Stimulated activated CD4-positive, alpha-beta T cell treated with anti-CD3 and anti-CD28 coated beads, Interleukin-12 subunit alpha, Interleukin-12 subunit beta, amount 100 ng/mL, for 4 hours (primary cell): ENCODE measurements around the gene MOCS1.

Experiments
- DNase-seq: peaks from one replicate; pipeline ENCODE4 v3.0.0-alpha.2; 2020

Gene MOCS1

DNA sequence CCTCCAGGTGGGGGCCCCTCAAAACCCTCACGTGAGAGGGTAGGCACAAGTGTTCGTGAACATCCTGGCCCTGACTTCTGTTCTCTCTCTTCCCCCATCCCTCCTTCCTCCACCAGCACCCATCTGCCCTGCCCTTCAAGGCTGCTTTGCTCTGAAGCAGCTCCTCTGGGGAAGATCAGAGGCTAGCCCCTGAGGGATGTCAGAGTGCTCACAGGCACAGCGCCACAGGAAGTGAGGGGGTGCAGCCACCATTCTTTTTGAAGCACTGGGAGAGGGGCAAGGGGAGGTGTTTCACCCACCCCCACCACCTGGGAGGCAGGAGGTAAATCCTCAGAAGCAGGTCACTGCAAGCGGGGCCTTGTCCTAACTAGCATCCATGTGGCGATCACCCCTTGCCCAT lies 11.4 kb downstream of the MOCS1 start:
- no peak for DNase-seq

GRCh38 chr6:39920157-39920556 lies 14.1 kb downstream of the MOCS1 start:
- no peak for DNase-seq

DNA sequence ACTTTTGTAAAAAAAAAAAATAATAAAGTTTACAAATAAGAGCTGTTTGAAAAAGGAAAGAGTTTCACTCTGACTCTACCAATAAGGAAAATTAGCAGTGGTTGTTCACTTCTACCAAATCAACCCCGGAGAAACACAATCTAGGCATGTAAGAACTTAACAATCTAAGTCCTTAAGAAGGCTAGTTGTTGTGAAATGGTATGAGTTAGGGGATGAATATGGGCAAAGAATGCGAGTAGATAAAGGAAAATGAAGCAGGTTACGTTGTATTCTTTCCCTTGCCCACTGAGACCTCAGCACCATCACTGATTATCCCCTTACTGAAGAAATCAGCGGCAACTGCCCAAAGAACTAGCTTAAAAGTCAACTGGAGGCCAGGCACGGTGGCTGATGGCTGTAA lies 15.4 kb downstream of the MOCS1 start:
- no peak for DNase-seq

DNA sequence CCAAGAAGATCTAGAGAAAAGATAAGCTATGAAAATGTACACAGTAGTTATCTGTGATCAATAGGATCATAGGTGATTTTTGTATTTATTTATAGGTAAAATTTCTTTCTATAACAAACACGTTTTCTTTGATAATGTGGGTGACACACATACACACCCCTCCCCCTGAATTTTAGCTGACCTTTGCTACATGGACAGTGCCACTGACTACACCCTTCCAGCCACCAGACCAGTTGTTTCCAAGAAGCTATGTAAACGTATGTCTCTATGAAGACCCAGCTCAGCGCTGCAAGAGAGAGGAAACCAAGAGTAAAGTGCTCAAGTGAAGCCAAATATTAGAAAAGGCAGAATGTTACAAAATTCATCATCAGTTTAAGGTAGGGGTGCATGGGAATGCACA lies 16.3 kb downstream of the MOCS1 start:
- DNase-seq: no peak

GRCh38 chr6:39917329-39917728 lies 16.9 kb downstream of the MOCS1 start:
- DNase-seq: no peak

DNA sequence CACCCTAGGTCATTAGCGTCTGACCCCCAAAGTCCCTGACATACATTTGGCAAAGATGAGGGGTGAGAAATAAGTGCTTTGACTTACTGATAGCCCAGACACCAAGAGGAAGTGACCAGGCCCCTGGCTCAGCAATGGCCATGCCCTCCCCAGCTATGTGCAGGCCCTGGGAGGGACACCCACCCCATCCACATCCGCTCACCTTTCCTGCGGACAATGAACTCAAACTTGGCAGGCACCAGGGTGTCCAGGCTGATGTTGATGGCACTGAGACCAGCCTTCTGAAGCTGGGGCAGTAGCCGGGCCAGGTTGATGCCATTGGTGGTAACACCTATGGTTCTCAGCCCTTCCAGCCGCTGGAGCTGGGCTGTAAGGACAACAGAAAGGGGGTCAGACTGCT lies 18.4 kb downstream of the MOCS1 start:
- no peak for DNase-seq

DNA sequence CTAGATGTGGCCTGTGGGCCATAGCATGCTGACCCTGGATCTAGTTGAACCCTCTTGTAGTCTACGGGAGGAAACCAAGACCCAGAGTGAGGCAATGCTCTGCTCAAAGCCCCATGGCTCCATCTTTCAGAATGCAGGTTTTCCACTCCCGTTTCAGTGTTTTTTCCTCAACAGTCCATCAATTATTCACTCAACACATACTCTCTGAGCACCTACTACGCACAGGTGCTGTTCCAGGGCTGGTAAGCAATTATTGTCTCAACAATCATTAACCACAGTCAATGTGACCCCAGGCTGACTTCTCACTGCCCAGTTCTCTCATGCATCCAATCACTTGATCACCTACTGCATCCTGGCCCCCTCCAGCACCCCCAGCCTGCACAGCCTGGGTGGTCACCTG lies 20.0 kb downstream of the MOCS1 start:
- no peak for DNase-seq

DNA sequence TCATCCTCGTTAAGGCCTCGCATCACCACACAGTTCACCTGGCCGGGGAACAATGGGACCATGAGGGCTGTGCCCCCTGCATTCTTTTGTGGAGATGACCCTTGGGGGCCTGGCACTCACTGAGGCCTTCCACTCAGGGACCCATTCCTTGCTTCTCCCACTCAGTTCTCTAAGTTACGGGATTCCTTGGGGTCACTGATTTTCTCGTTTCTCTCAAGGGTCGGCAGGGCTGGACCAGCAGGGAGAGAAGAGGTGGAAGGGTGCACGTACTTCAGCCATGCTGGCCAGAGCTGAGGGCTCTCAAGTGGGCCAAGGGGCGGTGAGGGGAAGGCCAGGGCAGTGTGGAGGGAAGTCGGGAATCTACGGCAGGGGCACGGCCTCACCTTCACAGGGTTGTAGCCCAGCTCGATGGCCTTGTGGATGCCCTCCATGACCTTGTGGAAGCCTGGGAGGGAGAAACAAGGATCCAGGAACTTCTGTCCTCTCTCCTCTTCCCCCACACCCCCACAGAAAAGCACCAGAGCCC lies 20.8 kb downstream of the MOCS1 start:
- no peak for DNase-seq

GRCh38 chr6:39912446-39912845 lies 21.8 kb downstream of the MOCS1 start:
- DNase-seq: no peak

DNA sequence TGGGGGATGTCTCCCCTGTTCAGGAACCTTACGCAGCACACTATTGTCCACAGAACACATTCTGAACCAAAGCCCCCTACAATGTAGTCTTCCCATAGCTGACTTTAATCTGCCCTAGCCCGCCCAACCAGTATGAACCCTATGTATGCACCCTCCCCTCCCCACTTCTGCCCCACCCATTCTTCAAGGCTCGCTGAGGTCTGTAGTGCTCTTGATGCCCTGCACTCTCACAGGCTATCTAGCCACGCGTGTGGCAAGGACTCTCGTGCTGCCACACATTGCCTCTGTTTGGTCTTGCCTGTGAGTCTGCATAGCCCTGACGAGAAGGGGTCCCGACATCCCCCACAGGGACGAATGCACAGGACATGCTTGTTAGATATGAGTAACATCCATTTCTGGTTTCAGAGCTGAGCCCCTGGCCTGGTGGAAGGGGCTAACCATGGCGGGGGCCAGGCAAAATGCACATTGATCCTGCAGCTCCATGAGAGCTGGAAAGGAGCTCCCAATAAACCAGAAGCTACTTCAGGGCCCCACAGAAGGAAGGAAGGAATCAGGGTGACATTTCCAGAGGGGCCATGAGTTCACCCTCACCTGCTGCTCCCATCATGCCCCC lies 22.6 kb downstream of the MOCS1 start:
- no peak for DNase-seq

DNA sequence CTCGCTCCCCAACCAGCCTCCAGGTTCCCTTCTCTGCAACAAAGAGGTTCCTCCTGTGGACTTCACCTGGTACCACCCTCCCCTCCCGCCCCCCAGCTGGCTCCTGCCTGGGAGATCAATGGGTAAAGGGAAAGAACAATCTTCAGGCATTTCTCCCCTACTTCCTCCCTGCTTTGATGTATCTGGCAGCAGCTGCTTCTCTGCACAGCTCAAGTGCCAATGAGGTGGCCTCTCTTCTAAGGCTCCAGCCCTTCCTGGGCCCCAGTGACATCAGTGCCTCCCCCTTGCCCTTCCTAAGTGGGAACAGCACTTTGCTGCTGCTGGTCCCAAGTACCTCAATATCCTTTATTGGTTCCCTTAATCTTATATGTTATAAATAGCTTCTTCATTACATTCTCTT lies 23.5 kb downstream of the MOCS1 start:
- DNase-seq: no peak

DNA sequence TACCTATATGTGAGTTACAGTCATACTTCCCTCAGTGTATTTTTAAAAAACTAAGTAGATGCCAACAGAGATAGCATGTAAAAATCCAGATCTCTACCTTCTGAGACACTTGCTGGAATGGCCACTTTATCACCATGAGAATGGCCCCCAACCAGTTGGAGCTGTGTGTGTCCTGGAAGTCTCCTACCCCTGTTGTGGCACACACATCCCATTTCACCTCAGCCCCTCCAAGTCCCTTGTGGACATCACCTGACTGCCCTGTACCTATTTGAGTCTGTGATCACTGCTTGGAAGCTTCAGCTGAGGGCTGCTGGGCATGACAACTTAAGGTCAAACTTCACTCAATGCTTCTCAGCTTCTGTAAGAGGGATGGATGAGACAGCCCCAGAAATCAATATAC lies 24.1 kb downstream of the MOCS1 start:
- no peak for DNase-seq

- DNase-seq: no peak
These were observed 24.6 kb downstream of the MOCS1 start for GRCh38 chr6:39909701-39910100.

DNA sequence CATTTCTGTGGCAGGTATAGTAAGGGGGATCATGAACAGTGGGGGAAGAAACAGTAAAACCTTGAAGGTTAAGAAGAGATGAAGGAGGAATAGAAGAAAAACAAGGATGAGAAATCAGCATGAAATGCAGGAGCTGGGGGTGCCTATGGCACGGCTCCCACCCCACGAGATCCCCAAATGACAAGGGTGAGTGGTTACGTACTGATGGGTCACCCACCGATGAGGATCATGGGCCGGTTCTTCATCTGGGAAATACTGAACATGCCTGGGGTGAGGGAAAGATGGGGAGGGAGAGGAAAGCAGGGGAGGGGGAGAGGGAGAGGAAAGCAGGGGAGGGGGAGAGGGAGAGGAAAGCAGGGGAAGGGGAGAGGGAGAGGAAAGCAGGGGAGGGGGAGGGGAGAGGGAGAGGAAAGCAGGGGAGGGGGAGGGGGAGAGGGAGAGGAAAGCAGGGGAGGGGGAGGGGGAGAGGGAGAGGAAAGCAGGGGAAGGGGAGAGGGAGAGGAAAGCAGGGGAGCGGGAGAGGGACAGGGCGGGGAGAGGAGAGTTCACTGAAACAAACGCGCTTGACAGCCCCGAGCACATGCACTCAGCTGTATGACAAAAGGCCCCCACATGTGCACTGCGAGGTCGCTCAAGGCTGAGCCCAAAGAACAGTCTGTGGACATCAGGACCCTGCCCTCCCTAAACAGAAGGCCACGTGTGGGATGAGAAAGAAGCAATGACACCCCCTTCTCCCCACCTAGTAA lies 25.3 kb downstream of the MOCS1 start:
- DNase-seq: no peak

GRCh38 chr6:39907871-39908575 lies 26.2 kb downstream of the MOCS1 start:
- DNase-seq: no peak

DNA sequence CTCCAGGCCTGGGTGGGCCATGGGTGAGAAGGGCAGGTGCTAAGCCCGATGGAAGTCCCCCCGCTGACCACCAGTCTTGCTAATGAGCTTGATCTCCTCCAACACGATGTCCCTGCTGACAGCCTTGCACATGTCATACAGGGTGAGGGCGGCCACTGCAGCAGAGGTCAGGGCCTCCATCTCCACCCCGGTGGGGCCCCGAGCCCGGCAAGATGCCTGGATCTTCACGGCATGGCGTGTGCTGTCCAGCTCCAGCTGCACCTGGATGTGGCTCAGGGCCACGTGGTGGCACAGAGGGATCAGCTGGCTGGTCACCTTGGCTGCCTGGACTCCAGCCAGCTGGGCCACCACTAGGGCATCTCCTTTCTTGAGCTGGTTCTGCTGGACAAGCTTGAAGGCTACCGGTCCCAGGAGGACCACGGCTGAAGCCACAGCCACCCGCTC lies 27.9 kb downstream of the MOCS1 start:
- no peak for DNase-seq

- DNase-seq: no peak
These were observed 28.7 kb downstream of the MOCS1 start for GRCh38 chr6:39905640-39905975.

- no peak for DNase-seq
These were observed 29.2 kb downstream of the MOCS1 start for GRCh38 chr6:39904946-39905639.

DNA sequence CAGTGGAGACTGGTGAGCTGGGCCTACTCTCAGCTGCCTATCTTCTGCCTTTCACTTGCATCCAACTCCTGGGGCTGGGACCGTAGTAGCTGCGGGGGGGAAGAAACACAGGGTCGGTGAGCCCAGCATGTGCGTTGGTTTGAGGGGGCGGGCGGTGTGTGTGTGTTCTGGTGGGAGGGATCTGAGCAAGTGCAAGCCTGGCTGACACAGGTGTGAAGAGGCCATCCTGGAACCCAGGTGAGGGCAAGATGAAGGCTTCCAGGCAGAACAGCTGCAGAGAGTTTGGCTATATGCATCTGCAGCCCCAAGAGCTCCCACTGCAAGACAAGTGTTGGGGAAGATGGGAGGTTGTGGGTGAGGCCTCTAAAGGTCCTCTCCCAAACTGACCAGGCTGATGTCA lies 30.6 kb downstream of the MOCS1 start:
- DNase-seq: no peak

- DNase-seq: no peak
These were observed 31.3 kb downstream of the MOCS1 start for GRCh38 chr6:39902786-39903465.

GRCh38 chr6:39902136-39902535 lies 32.1 kb downstream of the MOCS1 start:
- no peak for DNase-seq

DNA sequence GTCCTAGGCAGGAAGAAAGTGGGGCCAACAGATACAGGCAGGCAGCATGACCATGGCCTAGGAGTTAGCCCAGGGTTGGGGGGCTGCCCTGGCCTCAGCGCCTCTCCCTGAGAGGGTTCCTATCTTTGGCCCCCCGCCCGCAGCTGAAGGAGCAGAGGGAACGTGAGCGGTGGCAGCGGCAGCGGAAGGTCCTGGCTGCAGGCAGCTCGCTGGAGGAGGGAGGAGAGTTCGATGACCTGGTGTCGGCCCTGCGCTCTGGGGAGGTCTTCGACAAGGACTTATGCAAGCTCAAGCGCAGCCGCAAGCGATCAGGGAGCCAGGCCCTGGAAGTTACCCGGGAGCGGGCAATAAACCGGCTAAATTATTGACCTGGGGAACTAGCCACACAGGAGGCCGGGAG lies 32.6 kb downstream of the MOCS1 start:
- no peak for DNase-seq

- DNase-seq: no peak
These were observed 33.1 kb downstream of the MOCS1 start for GRCh38 chr6:39901116-39901655.
